Subcutaneous abdominal adipose tissue (tissue), 5 donors: ENCODE measurements around the gene MLLT3.

Experiments used
- H3K27ac ChIP-seq: one replicate; pipeline ENCODE4 v1.7.0; 2013; ENCODE audit warnings: low read depth, mild to moderate bottlenecking, inconsistent platforms, low read length, moderate library complexity
- H3K27me3 ChIP-seq, 5 donors: one replicate each; pipeline ENCODE4 v1.7.0; 2013; ENCODE audit warnings: low read length in 5 of 5, inconsistent platforms in 1 of 5; ENCODE audit not compliant: control insufficient read depth in 5 of 5, insufficient read depth in 4 of 5
- H3K36me3 ChIP-seq, 5 donors: one replicate each; pipeline ENCODE4 v1.7.0; 2013; ENCODE audit warnings: low read length in 5 of 5; ENCODE audit not compliant: control insufficient read depth in 5 of 5, insufficient read depth in 5 of 5
- H3K4me1 ChIP-seq, 5 donors: one replicate each; pipeline ENCODE4 v1.7.0; 2013; ENCODE audit warnings: low read length in 5 of 5, mild to moderate bottlenecking in 3 of 5, moderate library complexity in 1 of 5; ENCODE audit not compliant: control insufficient read depth in 5 of 5, insufficient read depth in 5 of 5
- H3K4me3 ChIP-seq, 5 donors: one replicate each; pipeline ENCODE4 v1.7.0; 2013; ENCODE audit warnings: low read length in 5 of 5, low read depth in 1 of 5
- H3K9ac ChIP-seq, 5 donors: one replicate each; pipeline ENCODE4 v1.7.0; 2013; ENCODE audit warnings: low read length in 5 of 5, mild to moderate bottlenecking in 4 of 5, moderate library complexity in 3 of 5
- H3K9me3 ChIP-seq, 5 donors: one replicate each; pipeline ENCODE4 v1.7.0; 2013; ENCODE audit warnings: low read length in 5 of 5; ENCODE audit not compliant: control insufficient read depth in 5 of 5
- donor health status: healthy.
- donor health status: healthy.
- donor health status: healthy.
- donor health status: healthy.
- donor health status: healthy.

Gene MLLT3

DNA sequence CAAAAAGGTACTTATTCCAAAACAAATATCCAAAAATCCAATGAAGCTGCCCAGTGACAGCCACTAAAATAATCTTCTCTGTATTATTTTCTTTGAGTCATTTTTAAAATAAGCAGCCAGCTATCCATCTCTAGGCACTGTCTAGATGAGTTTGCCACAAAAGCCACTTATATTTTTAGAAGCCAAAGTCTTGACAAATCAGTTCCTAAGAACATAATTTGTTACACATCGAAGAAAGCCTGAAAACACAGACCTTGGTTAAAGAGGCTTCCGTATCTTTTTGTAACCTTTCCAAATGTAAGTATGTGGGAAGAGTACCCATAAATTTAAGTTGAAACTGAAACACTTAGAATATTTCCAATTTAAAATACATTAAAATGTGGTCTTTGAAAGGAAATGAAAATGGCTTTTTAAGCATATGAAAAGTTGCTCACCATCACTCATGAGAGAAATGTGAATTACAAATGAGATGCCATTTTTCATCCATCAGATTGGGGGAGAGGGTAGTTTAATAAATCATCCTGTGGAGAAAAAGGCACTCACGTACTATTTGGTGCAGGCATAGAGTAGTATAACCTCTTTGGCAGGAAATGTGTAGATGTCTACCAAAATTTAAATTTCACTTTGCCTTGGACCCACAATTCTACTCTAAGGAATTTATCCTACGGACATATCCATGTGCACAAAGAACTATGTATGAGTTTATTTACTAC lies 180.4 kb downstream of the MLLT3 start:
- H3K36me3 ChIP-seq: no peaks in the 10 kb centered on the region
- H3K9me3 ChIP-seq: no peaks in the 10 kb centered on the region
- no peak overlapping the region for H3K9ac ChIP-seq
- H3K4me3 ChIP-seq: no peak overlapping the region
- no peak overlapping the region for H3K27ac ChIP-seq
- H3K4me1 ChIP-seq: peaks cover 0 to 39% (median 4%) of the 10 kb centered on the region in 5 donors
- no peaks in the 10 kb centered on the region for H3K27me3 ChIP-seq

DNA sequence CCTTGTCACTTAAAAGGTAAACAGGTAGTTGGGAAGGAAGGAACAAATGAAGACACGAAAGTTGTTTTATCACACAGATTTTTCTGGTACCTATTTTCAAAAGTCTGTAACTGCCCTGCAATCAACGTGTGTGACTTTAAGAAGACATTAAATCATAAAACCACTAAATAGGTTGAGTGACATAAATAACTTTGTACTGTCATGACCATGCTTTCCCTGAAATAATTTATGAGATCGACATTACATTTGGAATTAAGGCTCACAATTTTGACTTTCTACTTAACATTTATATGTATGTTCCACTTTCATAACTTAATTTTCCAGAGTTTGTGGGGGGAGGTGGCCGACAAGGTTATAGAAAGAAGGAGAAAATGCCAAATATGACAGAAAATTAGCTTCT lies 181.1 kb downstream of the MLLT3 start:
- no peaks in the 10 kb centered on the region for H3K27me3 ChIP-seq
- H3K4me3 ChIP-seq: no peak overlapping the region
- no peaks in the 10 kb centered on the region for H3K36me3 ChIP-seq
- H3K9me3 ChIP-seq: no peaks in the 10 kb centered on the region
- no peak overlapping the region for H3K27ac ChIP-seq
- H3K9ac ChIP-seq: no peak overlapping the region
- H3K4me1 ChIP-seq: peaks cover 0 to 46% (median 4%) of the 10 kb centered on the region in 5 donors

DNA sequence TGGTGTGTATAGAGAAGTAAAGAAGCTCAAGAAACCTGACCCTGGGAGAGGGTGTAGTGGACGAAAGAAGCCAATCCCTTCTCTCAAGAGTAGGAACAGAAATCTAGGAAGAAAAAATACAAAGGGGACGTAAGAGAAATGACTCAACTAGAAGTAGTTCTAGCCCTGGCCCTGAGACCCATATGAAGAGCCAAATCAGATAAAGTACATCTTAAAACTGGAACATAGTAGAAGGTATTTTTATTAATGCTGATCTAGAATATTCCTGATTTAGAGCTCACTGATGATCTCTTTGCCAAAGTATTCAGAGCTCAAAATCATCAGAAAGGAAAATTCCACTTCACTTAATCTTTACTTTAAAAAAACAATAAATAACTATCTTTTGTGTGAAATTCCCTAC lies 184.8 kb downstream of the MLLT3 start:
- H3K27ac ChIP-seq: no peak overlapping the region
- H3K4me3 ChIP-seq: no peak overlapping the region
- no peaks in the 10 kb centered on the region for H3K27me3 ChIP-seq
- H3K4me1 ChIP-seq: peaks cover 0 to 46% (median 0%) of the 10 kb centered on the region in 5 donors
- no peaks in the 10 kb centered on the region for H3K9me3 ChIP-seq
- H3K9ac ChIP-seq: no peak overlapping the region
- H3K36me3 ChIP-seq: no peaks in the 10 kb centered on the region

DNA sequence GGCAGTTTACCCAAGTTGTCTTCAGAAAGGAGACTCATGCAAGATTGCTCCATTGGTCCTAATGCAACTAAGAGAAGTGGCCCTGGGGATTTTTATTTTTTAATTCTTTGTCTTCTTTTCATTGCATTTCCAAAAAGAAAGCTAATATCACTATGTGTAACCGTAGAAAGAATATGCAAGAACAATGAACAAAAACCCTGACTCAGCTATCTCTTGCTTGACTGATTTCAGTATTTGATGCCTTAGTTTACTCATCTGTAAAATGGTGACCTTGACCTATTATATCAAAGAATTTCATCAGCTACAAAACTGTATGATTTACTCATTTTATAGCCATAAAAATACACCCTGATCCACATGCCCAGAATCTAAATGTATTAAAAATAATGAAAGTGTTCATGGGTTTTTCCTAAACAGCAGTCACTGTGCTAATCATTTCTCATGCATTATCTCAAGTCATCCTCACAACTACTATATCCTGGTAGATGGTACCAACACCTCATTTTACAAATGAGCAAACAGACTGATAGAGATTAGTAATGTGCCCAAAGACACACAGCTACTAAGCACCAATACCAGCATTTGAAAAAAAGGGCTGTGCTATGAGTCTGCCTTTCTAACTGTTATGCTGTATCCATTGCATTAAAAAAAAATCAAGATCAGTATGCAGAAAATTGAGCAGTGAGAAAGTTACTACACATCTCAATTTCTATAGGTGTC lies 185.7 kb downstream of the MLLT3 start:
- H3K4me1 ChIP-seq: peaks cover 0 to 43% (median 0%) of the 10 kb centered on the region in 5 donors
- no peak overlapping the region for H3K9ac ChIP-seq
- H3K9me3 ChIP-seq: no peaks in the 10 kb centered on the region
- no peak overlapping the region for H3K4me3 ChIP-seq
- H3K27me3 ChIP-seq: no peaks in the 10 kb centered on the region
- no peaks in the 10 kb centered on the region for H3K36me3 ChIP-seq
- H3K27ac ChIP-seq: no peak overlapping the region

DNA sequence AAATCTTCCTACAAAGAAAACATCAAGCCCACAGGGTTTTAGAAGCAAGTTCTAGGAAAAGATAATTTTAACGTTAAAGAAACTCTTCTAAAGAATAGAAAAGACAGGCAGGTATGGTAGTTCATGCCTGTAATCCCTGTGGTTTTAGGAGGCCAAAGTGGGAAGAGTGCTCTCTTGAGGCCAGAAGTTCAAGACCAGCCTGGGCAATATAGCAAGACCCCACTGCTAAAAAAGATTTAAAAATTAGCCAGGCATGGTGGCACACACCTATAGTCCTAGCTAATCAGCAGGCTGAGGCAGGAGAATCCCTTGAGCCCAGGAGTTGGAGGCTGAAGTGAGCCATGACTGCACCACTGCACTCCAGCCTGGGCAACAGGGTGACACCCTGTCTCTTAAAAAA lies 193.3 kb downstream of the MLLT3 start:
- Histone ChIP-seq H3K27me3 (no peaks in the 10 kb centered on the region), H3K4me3 (no peak overlapping the region), H3K36me3 (no peaks in the 10 kb centered on the region), H3K27ac (no peak overlapping the region), H3K9me3 (no peaks in the 10 kb centered on the region), H3K4me1 (no peaks in the 10 kb centered on the region), H3K9ac (no peak overlapping the region)

DNA sequence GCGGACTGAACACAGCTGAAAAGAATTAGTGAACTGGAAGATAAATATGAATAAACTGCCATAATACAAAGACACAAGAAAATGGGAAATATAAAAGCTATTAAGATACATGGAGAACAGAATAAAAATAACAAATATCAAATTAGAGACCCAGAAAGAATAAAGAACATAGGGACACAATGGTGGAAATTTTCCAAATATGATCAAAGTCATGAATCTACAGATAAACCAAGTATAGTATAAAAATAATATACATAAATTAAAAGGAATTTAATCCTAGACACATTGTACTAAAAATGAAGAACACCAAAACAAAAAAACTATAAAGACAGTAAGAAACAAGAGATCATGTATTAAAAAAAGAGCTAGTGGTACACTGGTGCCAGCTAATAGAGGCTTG lies 194.9 kb downstream of the MLLT3 start:
- Histone ChIP-seq H3K27ac (no peak overlapping the region), H3K36me3 (no peaks in the 10 kb centered on the region), H3K4me3 (no peak overlapping the region), H3K9me3 (no peaks in the 10 kb centered on the region), H3K4me1 (no peaks in the 10 kb centered on the region), H3K9ac (no peak overlapping the region), H3K27me3 (no peaks in the 10 kb centered on the region)

DNA sequence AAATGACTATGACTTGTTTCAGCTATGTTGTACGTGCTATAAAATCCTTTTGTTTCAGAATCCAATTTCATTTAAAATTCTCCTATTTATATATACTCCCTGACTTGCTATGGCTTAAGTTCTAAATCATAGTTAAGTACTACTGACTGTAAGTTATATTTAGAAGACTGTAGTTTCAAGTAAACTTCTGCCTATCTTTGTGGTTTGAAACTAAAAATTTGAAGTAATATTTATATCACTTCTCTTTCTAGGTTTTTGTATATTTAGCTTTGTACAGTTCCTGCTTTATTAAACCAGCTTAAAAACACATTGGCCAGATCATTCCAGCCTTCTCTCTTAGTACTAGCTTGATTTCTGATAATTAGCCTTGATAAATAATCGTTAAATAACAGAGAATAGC lies 196.3 kb downstream of the MLLT3 start:
- Histone ChIP-seq H3K27me3 (no peaks in the 10 kb centered on the region), H3K9me3 (no peaks in the 10 kb centered on the region), H3K36me3 (no peaks in the 10 kb centered on the region), H3K4me3 (no peak overlapping the region), H3K9ac (no peak overlapping the region), H3K4me1 (no peaks in the 10 kb centered on the region), H3K27ac (no peak overlapping the region)

DNA sequence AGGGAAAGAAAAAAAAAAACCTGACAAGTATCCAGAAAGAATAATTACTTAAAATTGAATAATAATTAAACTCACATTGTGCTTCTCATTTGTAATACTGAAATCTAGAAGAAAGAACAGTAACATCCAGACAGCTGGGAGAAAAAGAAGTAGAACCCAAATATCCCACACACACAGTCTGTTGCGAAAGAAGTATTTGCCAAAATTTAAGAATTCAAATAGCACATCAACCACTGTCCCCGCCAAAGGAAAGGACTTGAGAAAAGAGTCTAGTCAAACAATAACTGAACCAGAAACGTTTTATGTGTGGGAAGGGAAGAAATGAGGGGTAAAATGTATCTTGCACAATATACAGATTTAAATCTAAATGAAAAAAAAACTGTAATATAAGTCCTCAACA lies 202.8 kb downstream of the MLLT3 start:
- Histone ChIP-seq H3K4me3 (no peak overlapping the region), H3K27me3 (no peaks in the 10 kb centered on the region), H3K9me3 (no peaks in the 10 kb centered on the region), H3K36me3 (no peaks in the 10 kb centered on the region), H3K9ac (peak overlapping the region in 1 of 5 donors; percentile 46), H3K27ac (no peak overlapping the region), H3K4me1 (no peaks in the 10 kb centered on the region)

DNA sequence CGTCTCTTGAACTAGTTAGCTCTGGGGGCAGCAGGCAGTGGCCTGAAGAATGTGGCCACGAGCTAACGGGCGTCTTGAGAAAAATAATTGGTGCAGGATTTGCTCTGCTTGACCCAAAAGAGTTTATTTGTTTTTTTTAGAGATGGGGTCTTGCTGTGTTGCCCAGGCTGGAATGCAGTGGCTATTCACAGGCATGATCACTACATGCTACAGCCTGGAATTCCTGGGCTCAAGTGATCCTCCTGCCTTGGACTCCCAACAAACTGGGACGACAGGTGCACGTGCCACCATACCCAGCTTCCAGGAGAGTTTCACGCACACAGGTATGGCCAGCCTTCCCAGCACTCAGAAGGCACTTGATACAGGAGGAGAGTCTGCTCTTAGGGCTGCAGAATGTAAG lies 203.8 kb downstream of the MLLT3 start:
- Histone ChIP-seq H3K4me1 (no peaks in the 10 kb centered on the region), H3K27me3 (no peaks in the 10 kb centered on the region)

DNA sequence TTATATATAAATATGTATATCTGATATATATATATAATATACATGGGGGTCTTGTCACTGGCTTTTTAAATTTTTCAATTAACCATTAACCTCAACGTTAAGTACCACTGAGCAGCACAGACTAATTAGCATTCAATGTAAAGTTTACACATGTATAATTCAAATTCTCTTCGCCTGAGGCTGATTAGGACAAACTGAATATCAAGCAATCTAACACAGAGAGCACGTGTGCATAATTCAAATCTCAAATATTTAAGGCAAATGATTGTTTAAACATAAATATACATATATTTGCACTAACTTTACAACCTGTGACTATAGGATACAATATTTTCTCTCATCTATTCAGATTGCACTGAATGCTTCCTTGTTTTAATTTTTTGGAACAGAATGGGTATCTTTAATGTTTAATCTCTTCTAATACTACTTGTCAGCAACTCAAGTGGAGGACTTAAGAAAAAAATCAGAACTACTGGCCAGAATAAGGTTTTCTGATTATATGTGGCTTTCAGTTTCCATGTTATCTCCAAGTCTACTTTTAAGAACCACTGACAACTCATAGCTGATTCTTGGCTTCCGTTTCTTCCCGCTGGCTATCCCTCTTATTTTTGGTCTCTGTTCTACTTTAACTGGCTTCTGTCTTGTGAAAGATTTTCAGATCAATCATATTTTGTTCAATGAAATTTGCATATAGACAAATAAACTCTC lies 204.8 kb downstream of the MLLT3 start:
- peaks cover 0 to 5% (median 0%) of the 10 kb centered on the region in 5 donors for H3K36me3 ChIP-seq
- H3K9me3 ChIP-seq: no peaks in the 10 kb centered on the region

More for the DNA sequence above, 203.8 kb downstream of the MLLT3 start:
- Histone ChIP-seq H3K4me3 (no peak overlapping the region), H3K36me3 (peaks cover 0 to 4% (median 0%) of the 10 kb centered on the region in 5 donors), H3K9ac (no peak overlapping the region), H3K9me3 (no peaks in the 10 kb centered on the region), H3K27ac (no peak overlapping the region)

More for the DNA sequence above, 204.8 kb downstream of the MLLT3 start:
- Histone ChIP-seq H3K9ac (no peak overlapping the region), H3K27me3 (no peaks in the 10 kb centered on the region), H3K4me1 (no peaks in the 10 kb centered on the region), H3K27ac (no peak overlapping the region), H3K4me3 (no peak overlapping the region)
